ENCODE results near the gene CLCN5.

Gene CLCN5

GRCh38 chrX:50000937-50001542, 78.6 kb downstream of the CLCN5 start:
- TF ChIP-seq ZNF70 (CRISPR knock-in tag; IDR thresholded peaks at IDR 0.05) (no peak), OSR1 (CRISPR knock-in tag; IDR thresholded peaks at IDR 0.05) (no peak), PPARA (CRISPR knock-in tag; IDR thresholded peaks at IDR 0.05; ENCODE audit: borderline replicate concordance) (no peak), ARNTL (CRISPR knock-in tag; IDR thresholded peaks at IDR 0.05; ENCODE audit: borderline replicate concordance, low read depth) (no peak), ZNF565 (CRISPR knock-in tag; conservative IDR thresholded peaks at IDR 0.05; ENCODE audit: low read depth) (no peak), ZFP30 (CRISPR knock-in tag; IDR thresholded peaks at IDR 0.05) (no peak), TOX (CRISPR knock-in tag; IDR thresholded peaks at IDR 0.05; ENCODE audit: borderline replicate concordance) (no peak)

GRCh38 chrX:50002067-50002714, 79.8 kb downstream of the CLCN5 start:
- no peak for ATAC-seq
- no peak for TF ChIP-seq BACH2 (CRISPR knock-in tag; IDR thresholded peaks at IDR 0.05; ENCODE audit: borderline replicate concordance)
- no peak for TF ChIP-seq RARB (CRISPR knock-in tag; IDR thresholded peaks at IDR 0.05)
- TF ChIP-seq TCF4 (CRISPR knock-in tag; IDR thresholded peaks at IDR 0.05; ENCODE audit: borderline replicate concordance), result no peak
- no peak for TF ChIP-seq TSHZ2 (CRISPR knock-in tag; IDR thresholded peaks at IDR 0.05)
- no peak for TF ChIP-seq ZNF70 (CRISPR knock-in tag; IDR thresholded peaks at IDR 0.05)
- TF ChIP-seq ESRRG (CRISPR knock-in tag; IDR thresholded peaks at IDR 0.05), result no peak
- TF ChIP-seq ZNF8 (CRISPR knock-in tag; IDR thresholded peaks at IDR 0.05), result no peak

More at GRCh38 chrX:50000937-50001542, 78.6 kb downstream of the CLCN5 start:
- ATAC-seq, result no peak

GRCh38 chrX:50003467-50003866, 81.1 kb downstream of the CLCN5 start:
- no peak for ATAC-seq
- TF ChIP-seq CSDC2 (CRISPR knock-in tag; IDR thresholded peaks at IDR 0.05) (no peak), ZFP3 (CRISPR knock-in tag; IDR thresholded peaks at IDR 0.05) (no peak), RARB (CRISPR knock-in tag; IDR thresholded peaks at IDR 0.05) (no peak), TCF4 (CRISPR knock-in tag; IDR thresholded peaks at IDR 0.05; ENCODE audit: borderline replicate concordance) (no peak), TOX (CRISPR knock-in tag; IDR thresholded peaks at IDR 0.05; ENCODE audit: borderline replicate concordance) (no peak), ZNF70 (CRISPR knock-in tag; IDR thresholded peaks at IDR 0.05) (no peak), ESRRG (CRISPR knock-in tag; IDR thresholded peaks at IDR 0.05) (no peak), ARNTL (CRISPR knock-in tag; IDR thresholded peaks at IDR 0.05; ENCODE audit: borderline replicate concordance, low read depth) (no peak), SNAI2 (CRISPR knock-in tag; IDR thresholded peaks at IDR 0.05) (no peak), POU6F1 (CRISPR knock-in tag; IDR thresholded peaks at IDR 0.05; ENCODE audit: borderline replicate concordance, low read depth) (no peak), OSR1 (CRISPR knock-in tag; IDR thresholded peaks at IDR 0.05) (no peak), ZFP30 (CRISPR knock-in tag; IDR thresholded peaks at IDR 0.05) (no peak), CREB5 (CRISPR knock-in tag; IDR thresholded peaks at IDR 0.05; ENCODE audit: low read depth) (no peak), GLIS3 (CRISPR knock-in tag; IDR thresholded peaks at IDR 0.05) (no peak), ISL1 (CRISPR knock-in tag; IDR thresholded peaks at IDR 0.05) (no peak), BACH2 (CRISPR knock-in tag; IDR thresholded peaks at IDR 0.05; ENCODE audit: borderline replicate concordance) (no peak), ZNF8 (CRISPR knock-in tag; IDR thresholded peaks at IDR 0.05) (no peak), TSHZ2 (CRISPR knock-in tag; IDR thresholded peaks at IDR 0.05) (no peak), ZC3H10 (CRISPR knock-in tag; IDR thresholded peaks at IDR 0.05) (no peak), PATZ1 (CRISPR knock-in tag; IDR thresholded peaks at IDR 0.05; ENCODE audit: borderline replicate concordance) (no peak)

Measured in SK-N-SH treated with all-trans-retinoic acid at 6 μM for 48 hours (cell line).